Parathyroid adenoma (tissue), 2 donors: Measurements from ENCODE around the gene CCKAR.

ENCODE experiments used
- H2AFZ ChIP-seq: fragments of 300-600 bp; sonication (generic); one replicate; pipeline ENCODE4 v1.7.0; 2017; ENCODE audit warnings: antibody characterized with exemption, mild to moderate bottlenecking
- H3K27ac ChIP-seq: fragments of 300-600 bp; sonication (generic); one replicate; pipeline ENCODE4 v1.7.0; 2017
- H3K27me3 ChIP-seq: fragments of 300-600 bp; sonication (generic); one replicate; pipeline ENCODE4 v1.7.0; 2017; ENCODE audit warnings: low read length; ENCODE audit not compliant: control insufficient read depth, insufficient read depth
- H3K36me3 ChIP-seq: fragments of 300-600 bp; sonication (generic); one replicate; pipeline ENCODE4 v1.7.0; 2017; ENCODE audit warnings: low read length; ENCODE audit not compliant: control insufficient read depth, insufficient read depth
- H3K4me1 ChIP-seq: fragments of 300-600 bp; sonication (generic); one replicate; pipeline ENCODE4 v1.7.0; 2017; ENCODE audit warnings: control low read depth
- H3K4me2 ChIP-seq: fragments of 300-600 bp; sonication (generic); one replicate; pipeline ENCODE4 v1.7.0; 2017; ENCODE audit warnings: low read length
- H3K4me3 ChIP-seq: fragments of 300-600 bp; sonication (generic); one replicate; pipeline ENCODE4 v1.7.0; 2017; ENCODE audit warnings: low read depth, low read length
- H3K79me2 ChIP-seq: fragments of 300-600 bp; sonication (generic); one replicate; pipeline ENCODE4 v1.7.0; 2017; ENCODE audit warnings: control low read depth
- H3K9ac ChIP-seq: fragments of 300-600 bp; sonication (generic); one replicate; pipeline ENCODE4 v1.7.0; 2017; ENCODE audit warnings: mild to moderate bottlenecking
- H3K9me3 ChIP-seq: fragments of 300-600 bp; sonication (generic); one replicate; pipeline ENCODE4 v1.7.0; 2017; ENCODE audit warnings: low read length; ENCODE audit not compliant: control insufficient read depth
- TF ChIP-seq, protein P1 (sequence below): fragments of 300-600 bp; sonication (generic); IDR thresholded peaks from one replicate; pipeline ENCODE4 v1.7.0; 2017; ENCODE audit warnings: antibody characterized with exemption, mild to moderate bottlenecking
- donor health status: primary hyperparathyroidism.

CCKAR gene

DNA sequence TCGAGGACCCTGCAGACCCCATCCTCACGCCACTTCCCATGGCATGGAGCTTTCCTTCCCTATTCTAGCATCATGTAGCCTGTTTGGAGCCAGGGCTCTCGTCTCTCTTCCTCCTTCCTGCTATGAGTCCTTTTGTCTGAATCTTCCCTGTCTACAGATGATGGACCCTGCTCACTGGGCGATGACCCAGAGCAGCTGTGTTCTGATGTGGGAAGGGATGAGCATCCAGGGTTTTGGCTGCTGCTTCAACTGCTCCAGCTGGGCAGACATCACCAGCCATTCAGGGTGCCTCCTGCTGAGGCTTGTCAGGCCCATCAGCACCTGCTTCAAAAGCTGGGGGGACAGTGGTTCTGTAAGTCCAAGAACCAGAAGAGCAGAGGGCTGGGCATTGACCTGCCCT, 3.2 kb upstream of the CCKAR start:
- H3K27ac ChIP-seq: no peak overlapping the region
- H3K4me3 ChIP-seq: no peak overlapping the region
- TF ChIP-seq, protein P1, sequence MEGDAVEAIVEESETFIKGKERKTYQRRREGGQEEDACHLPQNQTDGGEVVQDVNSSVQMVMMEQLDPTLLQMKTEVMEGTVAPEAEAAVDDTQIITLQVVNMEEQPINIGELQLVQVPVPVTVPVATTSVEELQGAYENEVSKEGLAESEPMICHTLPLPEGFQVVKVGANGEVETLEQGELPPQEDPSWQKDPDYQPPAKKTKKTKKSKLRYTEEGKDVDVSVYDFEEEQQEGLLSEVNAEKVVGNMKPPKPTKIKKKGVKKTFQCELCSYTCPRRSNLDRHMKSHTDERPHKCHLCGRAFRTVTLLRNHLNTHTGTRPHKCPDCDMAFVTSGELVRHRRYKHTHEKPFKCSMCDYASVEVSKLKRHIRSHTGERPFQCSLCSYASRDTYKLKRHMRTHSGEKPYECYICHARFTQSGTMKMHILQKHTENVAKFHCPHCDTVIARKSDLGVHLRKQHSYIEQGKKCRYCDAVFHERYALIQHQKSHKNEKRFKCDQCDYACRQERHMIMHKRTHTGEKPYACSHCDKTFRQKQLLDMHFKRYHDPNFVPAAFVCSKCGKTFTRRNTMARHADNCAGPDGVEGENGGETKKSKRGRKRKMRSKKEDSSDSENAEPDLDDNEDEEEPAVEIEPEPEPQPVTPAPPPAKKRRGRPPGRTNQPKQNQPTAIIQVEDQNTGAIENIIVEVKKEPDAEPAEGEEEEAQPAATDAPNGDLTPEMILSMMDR: no peak
- H3K4me1 ChIP-seq: no peaks in the 10 kb centered on the region
- no peaks in the 10 kb centered on the region for H3K36me3 ChIP-seq
- H2AFZ ChIP-seq: no peak overlapping the region
- H3K4me2 ChIP-seq: no peak overlapping the region
- H3K27me3 ChIP-seq: no peaks in the 10 kb centered on the region
- no peaks in the 10 kb centered on the region for H3K79me2 ChIP-seq
- no peaks in the 10 kb centered on the region for H3K9me3 ChIP-seq
- no peak overlapping the region for H3K9ac ChIP-seq

DNA sequence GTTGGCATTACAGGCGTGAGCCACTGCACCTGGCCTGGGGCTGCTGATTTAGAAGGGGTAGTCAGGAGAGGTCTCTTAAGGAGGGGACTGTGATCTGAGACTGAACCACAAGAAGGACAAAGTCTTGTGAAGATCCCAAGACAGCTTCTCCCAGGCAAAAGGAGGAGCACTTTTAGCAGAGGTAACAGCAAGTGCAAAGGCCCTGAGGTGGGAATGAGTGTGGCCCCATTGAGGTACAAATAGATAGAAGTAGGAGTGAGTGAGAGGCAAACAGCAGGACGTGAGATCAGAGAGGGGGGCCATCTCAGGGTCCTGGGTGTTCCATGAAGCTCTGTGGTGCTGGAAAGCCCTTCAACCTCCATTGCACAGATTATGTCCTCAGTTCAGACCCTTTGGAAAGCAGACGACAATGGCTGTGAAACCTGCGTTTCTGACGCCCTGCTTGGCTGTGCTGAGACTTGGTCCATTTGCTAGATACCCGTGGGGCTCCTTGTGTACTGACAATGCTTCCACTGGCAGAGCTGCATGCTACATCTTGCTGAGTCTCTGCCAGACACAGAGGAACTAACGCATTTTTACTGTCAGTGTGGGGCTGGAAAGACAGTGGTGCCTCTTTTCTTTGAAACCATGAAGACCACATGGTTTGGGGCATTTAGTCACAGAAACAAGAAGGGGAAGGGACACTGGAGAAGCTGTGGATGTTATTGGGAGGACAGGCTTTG, 1.3 kb upstream of the CCKAR start:
- H3K4me1 ChIP-seq: no peaks in the 10 kb centered on the region
- no peak overlapping the region for H3K27ac ChIP-seq
- H3K4me2 ChIP-seq: no peak overlapping the region
- no peak overlapping the region for H3K4me3 ChIP-seq
- H2AFZ ChIP-seq: no peak overlapping the region
- H3K79me2 ChIP-seq: no peaks in the 10 kb centered on the region
- no peaks in the 10 kb centered on the region for H3K36me3 ChIP-seq
- no peaks in the 10 kb centered on the region for H3K9me3 ChIP-seq
- H3K27me3 ChIP-seq: no peaks in the 10 kb centered on the region
- TF ChIP-seq, protein P1: no peak
- no peak overlapping the region for H3K9ac ChIP-seq

DNA sequence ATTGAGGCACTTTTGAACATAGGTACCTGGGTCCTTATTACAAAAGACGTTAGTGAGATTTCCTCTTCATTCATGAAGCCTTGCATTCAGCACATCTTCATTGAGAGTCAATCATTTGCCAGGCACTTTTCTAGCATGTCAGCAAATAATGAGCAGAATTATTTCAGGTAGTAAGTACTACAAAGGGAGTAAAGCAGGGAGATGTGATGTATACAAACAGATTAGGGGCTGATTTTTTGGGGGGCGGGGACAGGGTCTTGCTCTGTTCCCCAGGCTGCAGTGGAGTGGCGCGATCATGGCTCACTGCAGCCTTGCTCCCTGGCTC, 638 bp upstream of the CCKAR start:
- no peaks in the 10 kb centered on the region for H3K79me2 ChIP-seq
- no peaks in the 10 kb centered on the region for H3K36me3 ChIP-seq
- H3K4me1 ChIP-seq: no peaks in the 10 kb centered on the region
- H3K27me3 ChIP-seq: no peaks in the 10 kb centered on the region
- no peak overlapping the region for H3K27ac ChIP-seq
- TF ChIP-seq, protein P1: no peak
- no peak overlapping the region for H3K4me3 ChIP-seq
- H3K4me2 ChIP-seq: no peak overlapping the region
- H3K9ac ChIP-seq: no peak overlapping the region
- no peaks in the 10 kb centered on the region for H3K9me3 ChIP-seq
- H2AFZ ChIP-seq: no peak overlapping the region

DNA sequence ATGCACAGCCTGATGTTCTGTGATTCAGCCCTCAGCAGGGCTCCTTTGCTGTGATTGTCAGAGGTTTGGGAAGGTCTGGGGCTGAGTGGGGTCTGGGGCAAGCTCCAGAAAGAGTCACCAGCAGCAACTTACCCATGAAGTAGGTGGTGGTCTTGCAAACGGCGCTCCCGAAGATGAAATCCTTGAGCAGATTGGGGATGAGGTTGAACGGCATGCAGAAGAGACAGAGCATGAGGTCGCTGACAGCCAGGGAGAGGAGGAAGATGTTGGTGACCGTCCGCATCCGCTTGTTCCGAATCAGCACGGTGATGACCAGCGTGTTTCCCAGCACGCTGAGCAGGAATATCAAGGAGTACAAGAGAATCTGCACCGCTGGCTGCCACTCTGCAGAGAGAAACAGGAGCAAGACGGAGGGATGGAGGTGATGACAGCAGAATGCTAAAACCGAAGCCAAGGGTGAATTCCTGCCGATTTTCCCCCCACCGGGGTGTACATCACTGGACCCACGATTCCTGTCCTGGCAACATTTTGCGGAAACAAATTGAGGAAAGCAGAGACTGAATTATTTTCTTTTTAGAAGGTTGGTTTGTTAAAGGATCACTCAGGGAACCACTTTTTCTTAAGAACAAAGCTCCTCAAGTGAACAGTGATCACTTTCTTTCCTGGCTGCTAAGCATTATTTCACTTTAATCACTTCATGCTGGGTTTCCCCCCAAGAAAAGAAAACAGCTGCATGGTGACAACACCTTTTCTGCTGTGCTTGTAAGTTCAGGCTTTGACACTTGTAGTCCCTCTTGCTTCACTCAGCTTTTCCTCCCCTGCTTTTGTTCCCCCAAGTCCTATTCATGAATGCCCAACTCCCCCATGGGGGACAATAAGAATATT, 941 bp downstream of the CCKAR start:
- H3K27me3 ChIP-seq: no peaks in the 10 kb centered on the region
- H3K27ac ChIP-seq: no peak overlapping the region
- H3K36me3 ChIP-seq: no peaks in the 10 kb centered on the region
- no peak overlapping the region for H2AFZ ChIP-seq
- H3K4me2 ChIP-seq: peak overlapping the region; percentile 14
- TF ChIP-seq, protein P1: no peak
- no peaks in the 10 kb centered on the region for H3K79me2 ChIP-seq
- no peaks in the 10 kb centered on the region for H3K9me3 ChIP-seq
- H3K4me1 ChIP-seq: no peaks in the 10 kb centered on the region
- H3K9ac ChIP-seq: no peak overlapping the region
- no peak overlapping the region for H3K4me3 ChIP-seq
